Adrenal gland (tissue), 12 donors: Measurements from ENCODE around the gene IL11RA. TPM values are rescaled to one million over a fixed set of nuclear protein-coding genes. Genes with fewer than 3 reads are reported as not detected.

Experiments used
- DNase-seq, 7 donors: peaks; one replicate each; pipeline ENCODE4 v3.0.0-alpha.2; 2019 to 2020
- H3K27ac ChIP-seq, 5 donors: fragments of 200-600 bp; sonication (generic) in 4 of 5; 1 replicate in 3 of 5; 2 replicates in 2 of 5; pipeline versions ENCODE4 v1.5.1 to v1.8.0; 2016 to 2020; ENCODE audit warnings: mild to moderate bottlenecking in 1 of 5
- H3K27me3 ChIP-seq: fragments of 200-600 bp; 2 replicates; pipeline ENCODE4 v1.8.0; 2021
- H3K36me3 ChIP-seq, 2 donors: fragments of 200-600 bp; replicated peaks in 1 of 2; 1 replicate in 1 of 2; 2 replicates in 1 of 2; pipeline versions ENCODE4 v1.5.1 to v1.8.0; 2018 to 2022
- H3K4me1 ChIP-seq, 2 donors: fragments of 200-600 bp; replicated peaks in 1 of 2; 1 replicate in 1 of 2; 2 replicates in 1 of 2; pipeline versions ENCODE4 v1.5.1 to v1.8.0; 2018 to 2021
- H3K4me3 ChIP-seq, 4 donors: fragments of 200-600 bp; sonication (generic) in 3 of 4; one replicate each; pipeline ENCODE4 v1.5.1; 2016 to 2018
- H3K9me3 ChIP-seq, 3 donors: fragments of 200-600 bp; sonication (generic) in 1 of 3; replicated peaks in 1 of 3; 1 replicate in 2 of 3; 2 replicates in 1 of 3; pipeline versions ENCODE4 v1.5.1 to v1.8.0; 2016 to 2021
- CTCF ChIP-seq, 6 experiments: fragments of 450-650 bp in 4 of 6; fragments of 200-600 bp in 2 of 6; sonication (generic) in 1 of 6; IDR thresholded peaks; 1 replicate in 5 of 6; 2 replicates in 1 of 6; pipeline versions ENCODE4 v1.5.1 to v1.8.0; 2016 to 2021; ENCODE audit warnings: antibody characterized with exemption in 6 of 6, mild to moderate bottlenecking in 2 of 6, moderate library complexity in 1 of 6
- POLR2A ChIP-seq, 2 donors: fragments of 450-650 bp; IDR thresholded peaks; one replicate each; pipeline ENCODE4 v1.6.1; 2017; ENCODE audit warnings: antibody characterized with exemption in 2 of 2, mild to moderate bottlenecking in 2 of 2, moderate library complexity in 1 of 2
- WGBS, 4 donors: extraction: QIAGEN DNeasy Blood & Tissue Kit in 2 of 4; methylation state at CpG; one replicate each; pipeline versions ENCODE4 v1.1.5 to v1.1.7; 2013 to 2017; 5-methylcytosine and 5-hydroxymethylcytosine counted together
- intact Hi-C, 2 donors: fragments of 100-400 bp; cut with DNase I; formaldehyde crosslinking; loops; one replicate each; pipeline versions ENCODE4 v1.14.1 to v1.15.0; 2022 to 2023
- polyA plus RNA-seq, 3 donors: library from polyadenylated mRNA; stranded (reverse); fragments of 200-250 nt in 2 of 3; fragments of 350-450 nt in 1 of 3; fragmentation: Illumina TruSeq in 1 of 3; extraction: RNeasy Lipid Tissue Mini Kit (QIAGEN cat#74804) in 1 of 3; gene quantifications; one replicate each; pipeline ENCODE4 v1.2.3, GENCODE V29; 2013 to 2014
- total RNA-seq, 9 donors: library from RNA; depleted of rRNA in 4 of 9; stranded (reverse); fragments of >200 nt in 4 of 9; fragments of 120-200 nt in 1 of 9; fragmentation: NEBNext Ultra II Directional in 1 of 9; extraction: Animal tissue kit (Norgen Biotek cat#: 25700) in 1 of 9; gene quantifications; one replicate each; pipeline versions ENCODE4 v1.1.0 to v1.2.4, GENCODE V29; 2013 to 2023
- donor health status: healthy with polysubstance abuse.
- donor health status: Bipolar disorder and iron deficiency.
- donor health status: DM: yes; HTN: yes; CAD: no.
- donor health status: DM: no; HTN: no; CAD: no.
- donor health status: DM: no; HTN: no; CAD: no.
- donor health status: DM: yes; HTN: yes; CAD: no.

Gene IL11RA
- total and polyA plus RNA-seq, 12 donors, result 5.2 to 53.7 (median 15.7) TPM

DNA sequence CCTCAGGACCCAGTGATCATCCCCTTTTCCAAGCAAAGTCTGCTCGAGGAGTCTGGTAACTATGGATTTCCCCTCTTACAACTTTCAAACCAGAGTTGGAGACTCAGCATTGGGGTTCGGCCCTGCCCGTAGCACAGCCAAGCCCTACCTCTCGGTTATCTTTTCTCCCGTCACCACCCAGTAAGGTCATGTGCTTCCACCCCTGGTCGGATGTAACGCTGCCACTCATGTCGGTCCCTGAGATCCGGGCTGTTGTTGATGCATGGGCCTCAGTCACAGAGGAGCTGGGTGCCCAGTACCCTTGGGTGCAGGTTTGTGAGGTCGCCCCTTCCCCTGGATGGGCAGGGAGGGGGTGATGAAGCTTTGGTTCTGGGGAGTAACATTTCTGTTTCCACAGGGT lies 4.3 kb upstream of the IL11RA start:
- H3K27ac ChIP-seq, result peak overlapping the region in 2 of 5 donors; percentile 92 to 96
- intact Hi-C loops, result no loop called here
- 34 to 66% (median 36%) methylated on average over 4 to 10 of the region's 10 CpGs for WGBS, 4 donors
- H3K27me3 ChIP-seq, result no peaks in the 10 kb centered on the region
- TF ChIP-seq CTCF (IDR thresholded peaks at IDR 0.05), result no peak
- no peak for TF ChIP-seq POLR2A (IDR thresholded peaks at IDR 0.05)
- peaks cover 0 to 26% of the 10 kb centered on the region in 2 donors for H3K36me3 ChIP-seq
- H3K9me3 ChIP-seq, result no peaks in the 10 kb centered on the region
- peaks cover 36 to 39% of the 10 kb centered on the region in 2 donors for H3K4me1 ChIP-seq
- DNase-seq, result peak in 2 of 7 donors; percentile 44 to 64
- peak overlapping the region in 3 of 4 donors; percentile 37 to 79 (median 74) for H3K4me3 ChIP-seq

GRCh38 chr9:34648673-34649072 lies 3.3 kb upstream of the IL11RA start:
- H3K9me3 ChIP-seq, result no peaks in the 10 kb centered on the region
- TF ChIP-seq CTCF (IDR thresholded peaks at IDR 0.05), result no peak
- TF ChIP-seq POLR2A (IDR thresholded peaks at IDR 0.05), result no peak
- WGBS, 4 donors, result 85 to 99% (median 92%) methylated on average over 3 to 8 of the region's 8 CpGs
- no peak overlapping the region for H3K27ac ChIP-seq
- no peaks in the 10 kb centered on the region for H3K27me3 ChIP-seq
- H3K4me3 ChIP-seq, result no peak overlapping the region
- peaks cover 45 to 49% of the 10 kb centered on the region in 2 donors for H3K4me1 ChIP-seq
- no peak for DNase-seq
- intact Hi-C loops, result no loop called here
- peaks cover 0 to 26% of the 10 kb centered on the region in 2 donors for H3K36me3 ChIP-seq

- H3K9me3 ChIP-seq, result no peaks in the 10 kb centered on the region
Observed at GRCh38 chr9:34650816-34651215, 1.2 kb upstream of the IL11RA start.

DNA sequence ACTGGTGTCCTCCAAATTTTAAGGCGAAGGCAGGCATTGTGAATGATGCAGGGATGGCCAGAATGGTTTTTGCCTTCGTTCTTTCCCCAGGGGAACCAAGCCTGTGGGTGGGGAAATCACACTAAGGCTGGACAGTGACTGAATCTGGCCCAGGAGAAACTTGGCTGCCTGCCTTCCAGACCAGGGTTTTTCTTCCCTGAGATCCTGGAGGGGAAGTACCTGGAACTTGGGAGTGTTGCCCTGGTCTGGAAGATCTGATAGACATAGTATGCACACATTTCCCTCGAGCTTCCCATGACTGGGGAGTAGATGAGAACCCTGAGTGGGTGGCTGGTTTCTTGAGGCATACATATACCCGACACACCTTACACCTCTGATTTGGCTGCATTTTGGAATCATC lies 664 bp upstream of the IL11RA start:
- H3K27ac ChIP-seq, result peak overlapping the region; percentile 14 to 87 (median 69)
- DNase-seq, result peak; percentile 55 to 78 (median 70)
- no peaks in the 10 kb centered on the region for H3K9me3 ChIP-seq
- peaks cover 41 to 52% of the 10 kb centered on the region in 2 donors for H3K4me1 ChIP-seq
- no peaks in the 10 kb centered on the region for H3K27me3 ChIP-seq
- H3K4me3 ChIP-seq, result peak overlapping the region in 1 of 4 donors; percentile 30
- intact Hi-C loops, result loop anchor here in 1 of 2 donors (10.0 kb wide), 1 partner anchor 53 kb away; no protein-coding TSS in a partner anchor
- peaks cover 0 to 26% of the 10 kb centered on the region in 2 donors for H3K36me3 ChIP-seq
- 33 to 50% (median 37%) methylated on average over 4 of the region's 4 CpGs for WGBS, 4 donors
- TF ChIP-seq CTCF (IDR thresholded peaks at IDR 0.05), result no peak
- no peak for TF ChIP-seq POLR2A (IDR thresholded peaks at IDR 0.05)

More at GRCh38 chr9:34650816-34651215, 1.2 kb upstream of the IL11RA start:
- no peaks in the 10 kb centered on the region for H3K27me3 ChIP-seq
- intact Hi-C loops, result loop anchor here in 1 of 2 donors (10.0 kb wide), 1 partner anchor 54 kb away; no protein-coding TSS in a partner anchor
- H3K4me3 ChIP-seq, result no peak overlapping the region
- TF ChIP-seq POLR2A (IDR thresholded peaks at IDR 0.05), result no peak
- peaks cover 0 to 26% of the 10 kb centered on the region in 2 donors for H3K36me3 ChIP-seq
- peak; percentile 34 to 66 (median 56) for DNase-seq
- WGBS, 4 donors, result 39 to 86% (median 60%) methylated on average over 2 to 5 of the region's 5 CpGs
- peaks cover 45 to 57% of the 10 kb centered on the region in 2 donors for H3K4me1 ChIP-seq
- peak overlapping the region in 3 of 5 donors; percentile 69 to 87 (median 73) for H3K27ac ChIP-seq

GRCh38 chr9:34652602-34653000 lies 616 bp downstream of the IL11RA start:
- intact Hi-C loops, result loop anchor here in 1 of 2 donors (10.0 kb wide), 1 partner anchor 52 kb away; no protein-coding TSS in a partner anchor
- WGBS, 4 donors, result 28 to 35% (median 34%) methylated on average over 4 to 5 of the region's 5 CpGs
- Histone ChIP-seq H3K27ac (peak overlapping the region in 4 of 5 donors; percentile 33 to 87 (median 71)), H3K36me3 (peaks cover 0 to 26% of the 10 kb centered on the region in 2 donors), H3K27me3 (no peaks in the 10 kb centered on the region), H3K9me3 (no peaks in the 10 kb centered on the region), H3K4me3 (peak overlapping the region in 1 of 4 donors; percentile 30), H3K4me1 (peaks cover 34 to 45% of the 10 kb centered on the region in 2 donors)
- TF ChIP-seq CTCF (IDR thresholded peaks at IDR 0.05) (no peak), POLR2A (IDR thresholded peaks at IDR 0.05) (no peak)
- DNase-seq, result no peak
